ENCODE data around the gene DNAI2. TPM values are rescaled to one million over a fixed set of nuclear protein-coding genes. Genes with fewer than 3 reads are reported as not detected.

Gene DNAI2
- total RNA-seq, 1 experiment from 2014 or later = not detected

DNA sequence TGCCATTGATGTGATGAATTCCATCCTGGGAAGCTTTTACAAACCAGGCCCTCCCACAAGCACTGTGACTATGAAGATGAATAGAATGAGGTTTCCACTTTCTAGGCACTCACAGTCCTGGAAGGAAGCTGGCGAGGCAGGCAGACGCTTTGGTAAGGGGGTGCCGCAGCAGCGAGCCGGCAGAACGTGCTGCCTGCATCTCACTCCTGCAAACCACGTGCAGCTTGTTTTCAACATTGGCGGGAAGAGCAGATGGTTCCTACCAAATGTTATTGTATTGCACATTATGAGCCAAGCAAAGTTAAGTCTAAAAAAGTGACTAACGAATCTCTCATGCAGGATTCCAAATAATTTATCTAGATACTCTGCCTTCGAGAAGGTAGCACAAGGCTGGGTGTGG, 3.7 kb upstream of the DNAI2 start (continued):
- TF ChIP-seq REST (IDR thresholded peaks at IDR 0.05; ENCODE audit: low read depth) (no peak), ZBTB33 (IDR thresholded peaks at IDR 0.05; ENCODE audit: extremely low read depth, insufficient replicate concordance, low read length) (no peak), CBX3 (IDR thresholded peaks at IDR 0.05; ENCODE audit: low read depth) (no peak), ATF3 (IDR thresholded peaks at IDR 0.05) (no peak), TCF7L2 (IDR thresholded peaks at IDR 0.05; ENCODE audit: borderline replicate concordance, extremely low read depth, insufficient read depth, insufficient read length) (no peak)

- POLR2A ChIA-PET = no interaction called here
- intact Hi-C loops (cut with micrococcal nuclease) = no loop called here
- TF ChIP-seq SIN3A (IDR thresholded peaks at IDR 0.05; ENCODE audit: low read depth) (no peak), ZFX (IDR thresholded peaks at IDR 0.05) (no peak), REST (IDR thresholded peaks at IDR 0.05; ENCODE audit: low read depth) (no peak), YY1 (IDR thresholded peaks at IDR 0.05; ENCODE audit: extremely low read depth, insufficient replicate concordance, low read depth, low read length) (no peak), POLR2A (IDR thresholded peaks at IDR 0.05; ENCODE audit: borderline replicate concordance, extremely low read depth, insufficient read depth, insufficient read length) (no peak), TCF7L2 (IDR thresholded peaks at IDR 0.05; ENCODE audit: borderline replicate concordance, extremely low read depth, insufficient read depth, insufficient read length) (no peak), CBX3 (IDR thresholded peaks at IDR 0.05; ENCODE audit: low read depth) (no peak), CEBPB (IDR thresholded peaks at IDR 0.05; ENCODE audit: low read depth) (no peak), SRF (IDR thresholded peaks at IDR 0.05; ENCODE audit: low read depth) (no peak), EZH2 (IDR thresholded peaks at IDR 0.05) (no peak), ELF1 (IDR thresholded peaks at IDR 0.05; ENCODE audit: borderline replicate concordance, low read depth) (no peak), ATF3 (IDR thresholded peaks at IDR 0.05) (no peak), MAX (IDR thresholded peaks at IDR 0.05) (no peak), FOSL1 (IDR thresholded peaks at IDR 0.05; ENCODE audit: low read depth) (no peak)
These were observed 2.8 kb upstream of the DNAI2 start for GRCh38 chr17:74271281-74271680.

More at GRCh38 chr17:74271281-74271680, 2.8 kb upstream of the DNAI2 start:
- H3K36me3 ChIP-seq (ENCODE audit: control insufficient read depth in 1 of 2, insufficient read depth in 2 of 2, low read length in 2 of 2) = no peaks in the 10 kb centered on the region
- no peak overlapping the region for H2AFZ ChIP-seq (ENCODE audit: low read depth, low read length, poor library complexity, severe bottlenecking)
- H3K9me3 ChIP-seq (ENCODE audit: control insufficient read depth in 1 of 2, insufficient read depth in 1 of 2, low read depth in 1 of 2, low read length in 2 of 2) = no peaks in the 10 kb centered on the region
- no peak overlapping the region for H3K4me3 ChIP-seq (replicated peaks in 1 of 2; ENCODE audit: low read depth in 1 of 2, low read length in 2 of 2)
- H3K4me1 ChIP-seq (ENCODE audit: control insufficient read depth in 1 of 2, insufficient read depth in 2 of 2, low read length in 2 of 2) = no peaks in the 10 kb centered on the region
- H4K20me1 ChIP-seq (ENCODE audit: insufficient read depth) = no peaks in the 10 kb centered on the region
- H3K27ac ChIP-seq (ENCODE audit: low read depth, low read length) = no peak overlapping the region
- ATAC-seq = peak; percentile 44; the same call in 1 of the 2 replicates
- no TSS peak for BruUV-seq (replicated peaks)
- H3K27me3 ChIP-seq (ENCODE audit: insufficient read depth, low read length) = 0 out of 2 replicates have a peak, but pooled peaks cover 3% of the 10 kb centered on the region
- no peak overlapping the region for H3K4me2 ChIP-seq (ENCODE audit: low read length)
- no peak for DNase-seq (ENCODE audit: low read depth, low spot score)
- H3K9ac ChIP-seq (ENCODE audit: low read length) = no peak overlapping the region
- ChIA-PET CTCF (interaction anchor here (1.0 to 1.7 kb wide), 2 partner anchors 13 kb away, joined by 3 to 4 read pairs; no protein-coding TSS in a partner anchor), RAD21 (ENCODE audit: low non-redundant PET in 1 of 2, low total read pairs in 2 of 2, uncharacterized antibody in 2 of 2, unreplicated experiment in 2 of 2) (no interaction called here)
- no peaks in the 10 kb centered on the region for H3K79me2 ChIP-seq (ENCODE audit: insufficient read depth, low read length)
- no peaks in the 10 kb centered on the region for H3K9me2 ChIP-seq (ENCODE audit: insufficient read depth)

All from HCT116 (cell line).